K562 (cell line): ENCODE measurements around the gene SMIM29. TPM values are rescaled to one million over a fixed set of nuclear protein-coding genes. Genes with fewer than 3 reads are reported as not detected.

ENCODE experiments used
- ATAC-seq: fragments of 200-7000 bp; cut with Tn5 transposase; 3 replicates; pipeline ENCODE4 v1.9.1; 2020; ENCODE audit warnings: moderate library complexity
- Bru-seq: library from RNA; stranded (reverse); fragments of 400-500 nt; gene quantifications from one replicate; lab custom pipeline; 2021; lab: Mats Ljungman, UMichigan
- BruChase-seq, 2 experiments: library from RNA; stranded (reverse); fragments of 400-500 nt; gene quantifications; one replicate each; lab custom pipeline; 2021; lab: Mats Ljungman, UMichigan
- BruUV-seq: library from RNA; stranded (reverse); fragments of 400-500 nt; replicated peaks from 2 replicates; lab custom pipeline; 2021; lab: Mats Ljungman, UMichigan
- CTCF ChIA-PET: fragments of 300-600 bp; formaldehyde crosslinking; extraction: SDS; loops from one replicate; lab custom pipeline; 2021; ENCODE audit warnings: low intra/inter-chr PET ratio; lab: Yijun Ruan, JAX
- POLR2A ChIA-PET: fragments of 300-600, 350-650 bp; sonication (Branson Sonifier 250); formaldehyde crosslinking; extraction: SDS; loops from one replicate; lab custom pipeline; 2021; ENCODE audit warnings: antibody characterized with exemption, inconsistent platforms; lab: Yijun Ruan, JAX
- DNase-seq, 4 experiments: peaks; one replicate each; pipeline versions ENCODE4 v3.0.0 to v3.0.0-alpha.2; 2011 to 2018; ENCODE audit warnings: low spot score in 3 of 4, mixed read lengths in 3 of 4; ENCODE audit errors: extremely low read depth in 1 of 4
- FAIRE-seq: peaks from 2 replicates; lab custom pipeline; 2011; peaks lifted over from hg19 to GRCh38; lab: Jason Lieb, UNC
- H2AFZ ChIP-seq: 2 replicates; pipeline ENCODE4 v1.6.0; 2011; ENCODE audit warnings: low read depth, low read length, control low read depth, inconsistent platforms
- H3K27ac ChIP-seq: fragments of 200-600 bp; 3 replicates; pipeline ENCODE4 v1.8.0; 2011; ENCODE audit warnings: low read depth, mild to moderate bottlenecking, control low read depth, inconsistent platforms, low read length, moderate library complexity, mixed read lengths; ENCODE audit errors: extremely low read depth
- H3K27me3 ChIP-seq, 2 experiments: fragments of 300-600 bp in 1 of 2; 2 replicates in 1 of 2; 3 replicates in 1 of 2; pipeline versions ENCODE4 v1.6.0 to v1.8.0; 2011; ENCODE audit warnings: inconsistent platforms in 2 of 2, low read length in 2 of 2, mild to moderate bottlenecking in 1 of 2, mixed read lengths in 1 of 2, moderate library complexity in 1 of 2; ENCODE audit not compliant: control insufficient read depth in 2 of 2, insufficient read depth in 2 of 2
- H3K36me3 ChIP-seq: fragments of 300-600 bp; 3 replicates; pipeline ENCODE4 v1.8.0; 2011; ENCODE audit warnings: mild to moderate bottlenecking, low read length, inconsistent platforms; ENCODE audit not compliant: control insufficient read depth, insufficient read depth
- H3K4me1 ChIP-seq, 2 experiments: fragments of 200-600 bp in 1 of 2; replicated peaks in 1 of 2; 2 replicates in 1 of 2; 3 replicates in 1 of 2; pipeline versions ENCODE4 v1.5.1 to v1.8.0; 2011; ENCODE audit warnings: inconsistent platforms in 2 of 2, low read length in 2 of 2, mild to moderate bottlenecking in 1 of 2, mixed read lengths in 1 of 2, moderate library complexity in 1 of 2; ENCODE audit not compliant: control insufficient read depth in 2 of 2, insufficient read depth in 2 of 2
- H3K4me2 ChIP-seq: 2 replicates; pipeline ENCODE4 v1.6.1; 2011; ENCODE audit warnings: low read length, control low read depth, inconsistent platforms, mixed read lengths; ENCODE audit not compliant: insufficient read depth
- H3K4me3 ChIP-seq: fragments of 200-600 bp; sonication (generic), shearing (Covaris generic); 2 replicates; pipeline ENCODE4 v1.5.1; 2016; ENCODE audit warnings: control low read depth, inconsistent platforms
- H3K79me2 ChIP-seq: fragments of 200-600 bp; 3 replicates; pipeline ENCODE4 v1.8.0; 2011; ENCODE audit warnings: low read length, inconsistent platforms; ENCODE audit not compliant: control insufficient read depth, insufficient read depth
- H3K9ac ChIP-seq, 2 experiments: 2 replicates each; pipeline versions ENCODE4 v1.6.0 to v1.6.1; 2011; ENCODE audit warnings: low read depth in 2 of 2, low read length in 2 of 2, control low read depth in 1 of 2, inconsistent platforms in 1 of 2, mild to moderate bottlenecking in 1 of 2, mixed read lengths in 1 of 2; ENCODE audit not compliant: insufficient read depth in 1 of 2
- H3K9me1 ChIP-seq: one replicate; pipeline ENCODE4 v1.6.0; 2011; ENCODE audit warnings: inconsistent platforms, mild to moderate bottlenecking, low read length, moderate library complexity; ENCODE audit not compliant: control insufficient read depth, insufficient read depth
- H3K9me3 ChIP-seq: replicated peaks from 2 replicates; pipeline ENCODE4 v1.5.1; 2011; ENCODE audit warnings: low read depth, low read length, inconsistent platforms; ENCODE audit not compliant: control insufficient read depth, insufficient read depth
- H4K20me1 ChIP-seq: replicated peaks from 2 replicates; pipeline ENCODE4 v1.6.1; 2011; ENCODE audit warnings: low read length, inconsistent platforms, mixed read lengths; ENCODE audit not compliant: control insufficient read depth, insufficient read depth
- BACH1 ChIP-seq: fragments of 200-800 bp; sonication (Bioruptor generic); IDR thresholded peaks from 2 replicates; pipeline ENCODE4 v1.6.1; 2016; ENCODE audit warnings: missing genetic modification characterization, missing compliant biosample characterization
- C11orf30 ChIP-seq: fragments of 450-650 bp; IDR thresholded peaks from 2 replicates; pipeline ENCODE4 v1.6.1; 2016; ENCODE audit warnings: low read depth, mild to moderate bottlenecking
- CXXC5 ChIP-seq: fragments of 250-450 bp; sonication (Bioruptor Pico); IDR thresholded peaks from 2 replicates; pipeline ENCODE4 v1.8.0; 2022; ENCODE audit warnings: inconsistent platforms, mild to moderate bottlenecking, moderate library complexity
- ETV5 ChIP-seq: sonication (generic); formaldehyde crosslinking; IDR thresholded peaks from 2 replicates; pipeline ENCODE4 v1.4.0; 2020; ENCODE audit warnings: low read depth, mild to moderate bottlenecking, missing genetic modification reagents
- HIVEP1 ChIP-seq: fragments of 250-450 bp; sonication (Bioruptor Pico); IDR thresholded peaks from 2 replicates; pipeline ENCODE4 v1.4.0; 2020; ENCODE audit warnings: mild to moderate bottlenecking
- HNRNPL ChIP-seq: fragments of 200-400 bp; formaldehyde crosslinking; IDR thresholded peaks from 2 replicates; pipeline ENCODE4 v1.6.1; 2017; ENCODE audit warnings: low read depth, mild to moderate bottlenecking, low read length
- KAT2B ChIP-seq: IDR thresholded peaks from one replicate; pipeline ENCODE4 v1.6.1; 2012; ENCODE audit warnings: low read depth, mild to moderate bottlenecking, control low read depth, inconsistent platforms, low read length, moderate library complexity
- LEF1 ChIP-seq: fragments of 450-650 bp; IDR thresholded peaks from 2 replicates; pipeline ENCODE4 v1.6.1; 2016; ENCODE audit warnings: mild to moderate bottlenecking
- MAFG ChIP-seq: fragments of 450-650 bp; conservative IDR thresholded peaks from 2 replicates; pipeline ENCODE4 v1.6.1; 2016; ENCODE audit warnings: missing genetic modification characterization, missing compliant biosample characterization
- MED1 ChIP-seq: sonication (generic); formaldehyde crosslinking; IDR thresholded peaks from 2 replicates; pipeline ENCODE4 v1.8.1; 2023; ENCODE audit warnings: missing genetic modification reagents, borderline replicate concordance
- POLR2G ChIP-seq: fragments of 200-400 bp; formaldehyde crosslinking; IDR thresholded peaks from 2 replicates; pipeline ENCODE4 v1.6.1; 2017; ENCODE audit warnings: low read depth, mild to moderate bottlenecking, antibody characterized with exemption, low read length, moderate library complexity
- POLR3G ChIP-seq: IDR thresholded peaks from 2 replicates; pipeline ENCODE4 v1.6.1; 2011; ENCODE audit not compliant: insufficient read length, insufficient replicate concordance; ENCODE audit errors: extremely low read depth
- SAFB2 ChIP-seq: fragments of 200-400 bp; formaldehyde crosslinking; IDR thresholded peaks from 2 replicates; pipeline ENCODE4 v1.6.1; 2018; ENCODE audit warnings: borderline replicate concordance, low read length, low read depth, moderate library complexity; ENCODE audit not compliant: severe bottlenecking
- SOX6 ChIP-seq: fragments of 450-650 bp; IDR thresholded peaks from 2 replicates; pipeline ENCODE4 v1.6.1; 2014; ENCODE audit warnings: mild to moderate bottlenecking
- ZNF174 ChIP-seq: fragments of 250-450 bp; sonication (Bioruptor Pico); IDR thresholded peaks from 2 replicates; pipeline ENCODE4 v1.4.0; 2020; ENCODE audit warnings: mild to moderate bottlenecking
- ZNF668 ChIP-seq: fragments of 250-450 bp; sonication (Bioruptor Pico); IDR thresholded peaks from 2 replicates; pipeline ENCODE4 v1.8.0; 2022; ENCODE audit warnings: mild to moderate bottlenecking, inconsistent platforms
- ZNF780A ChIP-seq: fragments of 250-450 bp; sonication (Bioruptor Pico); IDR thresholded peaks from 2 replicates; pipeline ENCODE4 v1.5.0; 2021; ENCODE audit warnings: mild to moderate bottlenecking
- WGBS: fragments of 100-300 bp; shearing (Covaris generic); methylation state at CpG from one replicate; pipeline ENCODE4 v1.1.6; 2016; ENCODE audit warnings: low coverage, mixed read lengths; ENCODE audit not compliant: insufficient coverage; ENCODE audit errors: missing lambda C conversion rate; 5-methylcytosine and 5-hydroxymethylcytosine counted together
- in situ Hi-C: fragments of 300-500 bp; cut with MboI; formaldehyde crosslinking; loops from 4 replicates; pipeline ENCODE4 v1.15.0; 2018; ENCODE audit warnings: inconsistent platforms, mixed read lengths
- intact Hi-C: fragments of 100-400 bp; cut with micrococcal nuclease; formaldehyde crosslinking; loops from 2 replicates; pipeline ENCODE4 v1.14.2; 2022
- long read RNA-seq, 3 experiments: library from polyadenylated mRNA in 2 of 3; library from RNA in 1 of 3; unstranded in 2 of 3; stranded (forward) in 1 of 3; transcript quantifications; one replicate each; pipeline ENCODE4 v2.0.0, GENCODE V29; 2019 to 2022
- polyA minus RNA-seq, 3 experiments: library from RNA; depleted of rRNA, polyadenylated mRNA; stranded (reverse); fragments of >200 nt; gene quantifications; 2 replicates each; pipeline ENCODE4 v1.2.3, GENCODE V29; 2011
- polyA plus RNA-seq, 8 experiments: library from polyadenylated mRNA; depleted of rRNA in 4 of 8; stranded (reverse) in 5 of 8; unstranded in 3 of 8; fragments of >200 nt; fragmentation: Nextera tagmentation in 2 of 8; fragmentation: Illumina TruSeq in 1 of 8; extraction: Ambion mirVana in 2 of 8; extraction: Trizol in 1 of 8; gene quantifications; 2 replicates each; pipeline versions ENCODE4 v1.2.1 to v1.2.3, GENCODE V29; 2011 to 2014; ENCODE audit warnings: inconsistent platforms in 1 of 8, missing spikeins in 1 of 8
- total RNA-seq, 7 experiments: library from RNA; depleted of rRNA in 6 of 7; stranded (reverse); fragments of >200 nt in 6 of 7; fragmentation: Illumina TruSeq in 2 of 7; extraction: Trizol in 2 of 7; gene quantifications; 2 replicates each; pipeline versions ENCODE4 v1.2.1 to v1.2.3, GENCODE V29; 2011 to 2021; ENCODE audit warnings: low replicate concordance in 1 of 7

The SMIM29 gene
- total RNA-seq (2011; cell fraction: chromatin; rRNA removed; ENCODE audit: low replicate concordance) = 9.6 and 43.3 TPM in 2 replicates
- 62.9 and 65.8 TPM in 2 replicates for total RNA-seq (2011; cell fraction: nucleolus; rRNA removed)
- total RNA-seq (2011; cell fraction: nucleoplasm; rRNA removed) = 33.6 and 43.7 TPM in 2 replicates
- total RNA-seq (2014; rRNA removed) (31.8 and 42.1 TPM in 2 replicates), total RNA-seq (2014; rRNA removed; fragmentation: Illumina TruSeq; extraction: Trizol) (4.6 and 6.5 TPM in 2 replicates), total RNA-seq (2015; rRNA removed; fragmentation: Illumina TruSeq; extraction: Trizol) (18.2 and 21.9 TPM in 2 replicates), total RNA-seq (2021) (30.1 and 35.5 TPM in 2 replicates), polyA plus RNA-seq (2011; rRNA removed) (29.1 and 74.4 TPM in 2 replicates), polyA plus RNA-seq (2014; fragmentation: Illumina TruSeq; extraction: Trizol) (20.9 and 39.0 TPM in 2 replicates), polyA plus RNA-seq (2014; fragmentation: Nextera tagmentation; extraction: Ambion mirVana) (10 to 100 TPM; 13.1 to 13.7 TPM), polyA plus RNA-seq (2014; rRNA removed) (34.9 and 36.7 TPM in 2 replicates), polyA minus RNA-seq (2011; rRNA and poly(A)+ RNA removed) (10.5 and 14.6 TPM in 2 replicates), Bru-seq, nascent RNA (percentile 74 among the genes with signal in this experiment), BruChase-seq, experiment 1, labeled RNA remaining after a 2-hour chase (percentile 54 among the genes with signal in this experiment), BruChase-seq, experiment 2, labeled RNA remaining after a 6-hour chase (percentile 58 among the genes with signal in this experiment)
- polyA plus RNA-seq (2011; cell fraction: cytosol; rRNA removed) = 106 and 151 TPM in 2 replicates
- 87.3 and 88.9 TPM in 2 replicates for polyA plus RNA-seq (2011; cell fraction: nucleus; rRNA removed)
- polyA plus RNA-seq (2012) = 43.9 and 73.7 TPM in 2 replicates
- polyA minus RNA-seq (2011; cell fraction: cytosol; rRNA and poly(A)+ RNA removed) = 18.3 and 35.8 TPM in 2 replicates
- 43.4 and 63.9 TPM in 2 replicates for polyA minus RNA-seq (2011; cell fraction: nucleus; rRNA and poly(A)+ RNA removed)
- long read RNA-seq, experiment 1, transcript SMIM29-205 (5 exons, 1,297 nt) = major isoform, 12 of 38 reads
- long read RNA-seq, experiment 1, transcript SMIM29-208 (5 exons, 1,186 nt) = minor isoform, 11 of 38 reads
- long read RNA-seq, experiment 1, partial matches to known transcripts = 8 of 38 reads
- long read RNA-seq, experiment 1, other reads (novel, unspliced or antisense) = 5 of 38 reads
- long read RNA-seq, experiment 2, transcript SMIM29-208 (5 exons, 1,186 nt) = minor isoform, 6 of 32 reads
- long read RNA-seq, experiment 2, transcript SMIM29-205 (5 exons, 1,297 nt) = major isoform, 9 of 32 reads
- long read RNA-seq, experiment 2, partial matches to known transcripts = 7 of 32 reads
- long read RNA-seq, experiment 2, other reads (novel, unspliced or antisense) = 6 of 32 reads
- long read RNA-seq, experiment 3, transcript SMIM29-208 (5 exons, 1,186 nt) = major isoform, 9 of 22 reads
- long read RNA-seq, experiment 3, transcript SMIM29-205 (5 exons, 1,297 nt) = minor isoform, 8 of 22 reads
- long read RNA-seq, experiment 3, partial matches to known transcripts = 2 of 22 reads
- long read RNA-seq, experiment 3, other reads (novel, unspliced or antisense) = 1 of 22 reads

- H3K79me2 ChIP-seq = peaks cover 28% of the 10 kb centered on the region
- POLR2A ChIA-PET = interaction anchor here (0.6 to 4.9 kb wide), 19 partner anchors 9 to 361 kb away, joined by 3 to 67 read pairs (median 5); partner anchors contain the start of genes HMGA1 and RPS10
- WGBS = under 1% methylated on average over 47 of the region's 79 CpGs
- peaks cover 31% of the 10 kb centered on the region for H3K36me3 ChIP-seq
- H3K27ac ChIP-seq = peak within 1 kb of the TSS; percentile 88
- peaks cover 36 to 50% of the 10 kb centered on the region in 2 experiments for H3K4me1 ChIP-seq
- no peaks in the 10 kb centered on the region; the same call in 1 of the 2 replicates for H3K9me3 ChIP-seq
- H3K4me2 ChIP-seq = peak within 1 kb of the TSS; percentile 100
- H3K9me1 ChIP-seq = peaks cover 5% of the 10 kb centered on the region
- no peaks in the 10 kb centered on the region; a peak in 1 of 5 replicates for H3K27me3 ChIP-seq
- FAIRE-seq (peak; percentile 81), DNase-seq (peak; percentile 96 to 98 (median 97)), ATAC-seq (peak; percentile 84)
- in situ Hi-C loops = loop anchor here (5.0 kb wide), 2 partner anchors 163 to 358 kb away; no protein-coding TSS in a partner anchor
- H3K4me3 ChIP-seq = peak within 1 kb of the TSS; percentile 76
- CTCF ChIA-PET = interaction anchor here (0.7 to 3.0 kb wide), 8 partner anchors 53 to 891 kb away, joined by 3 to 27 read pairs (median 6); partner anchors contain the start of gene NUDT3
- intact Hi-C loops = loop anchor here (1.0 to 2.0 kb wide), 5 partner anchors 70 to 360 kb away; partner anchors contain the start of gene NUDT3
- H4K20me1 ChIP-seq = peaks cover 21% of the 10 kb centered on the region; the same call in 1 of the 2 replicates
- no TSS peak for BruUV-seq
- H3K9ac ChIP-seq = peak within 1 kb of the TSS; percentile 83 to 98
- H2AFZ ChIP-seq = peak within 1 kb of the TSS; percentile 99
- TF ChIP-seq HIVEP1 (CRISPR knock-in tag) (no peak), SOX6 (peak; percentile 19; the same call in 1 of the 2 replicates), POLR3G (no peak), CXXC5 (CRISPR knock-in tag) (peak; percentile 90), POLR2G (peak; percentile 95), SAFB2 (no peak), LEF1 (peak; percentile 92), KAT2B (no peak), MED1 (no peak), ETV5 (CRISPR knock-in tag) (peak; percentile 73; the same call in 1 of the 2 replicates), ZNF668 (CRISPR knock-in tag) (no peak), MAFG (tag) (no peak), C11orf30 (no peak), ZNF780A (CRISPR knock-in tag) (no peak), BACH1 (tag) (no peak), HNRNPL (peak; percentile 54; the same call in 1 of the 2 replicates), ZNF174 (no peak)
These were observed at the start of gene SMIM29 for GRCh38 chr6:34248727-34249468. SMIM29 (minus strand) TSS chr6:34249006; CDS start chr6:34247791, 1,215 bp downstream.
